Liver (tissue), 3 donors: ENCODE measurements around the gene SCP2.

Experiments
- EGR1 ChIP-seq, 2 donors: IDR thresholded peaks; 2 replicates each; pipeline ENCODE4 v1.6.1; 2016 to 2018; ENCODE audit warnings: antibody characterized with exemption in 2 of 2, low read depth in 2 of 2
- JUND ChIP-seq, 2 donors: IDR thresholded peaks; 2 replicates each; pipeline ENCODE4 v1.6.1; 2016; ENCODE audit warnings: antibody characterized with exemption in 2 of 2
- TF ChIP-seq, protein P1 (sequence below): IDR thresholded peaks from 2 replicates; pipeline ENCODE4 v1.6.1; 2016; ENCODE audit warnings: antibody characterized with exemption
- TF ChIP-seq, protein P2 (sequence below): IDR thresholded peaks from 2 replicates; pipeline ENCODE4 v1.6.1; 2016; ENCODE audit warnings: antibody characterized with exemption, mild to moderate bottlenecking
- TF ChIP-seq, protein P3 (sequence below): fragments of 150-350 bp; IDR thresholded peaks from 2 replicates; pipeline ENCODE4 v1.5.1; 2017; ENCODE audit warnings: improper control_type of control experiment, low read depth, low read length; ENCODE audit not compliant: missing input control
- donor health status: healthy.
- donor health status: healthy.

DNA sequence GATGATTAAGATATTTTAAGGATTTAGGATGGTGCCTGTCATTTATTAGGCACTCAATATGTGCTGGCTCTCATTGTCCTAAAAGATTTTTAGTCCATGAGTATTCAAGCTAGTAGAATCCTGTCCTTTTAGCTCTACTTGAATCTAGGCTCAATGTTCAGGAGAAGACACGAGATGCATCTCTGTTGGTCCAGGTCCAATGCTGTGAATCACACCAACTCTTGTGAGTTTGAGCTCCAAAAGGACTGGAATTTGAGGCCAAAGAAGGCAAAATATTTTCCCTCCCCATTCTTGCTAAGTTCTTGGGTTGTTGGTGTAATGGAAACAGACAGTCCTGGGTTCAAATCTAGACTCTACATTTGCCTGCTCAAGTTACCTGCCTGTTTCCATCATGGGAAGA is 133.5 kb downstream of the SCP2 start:
- TF ChIP-seq, protein P1, sequence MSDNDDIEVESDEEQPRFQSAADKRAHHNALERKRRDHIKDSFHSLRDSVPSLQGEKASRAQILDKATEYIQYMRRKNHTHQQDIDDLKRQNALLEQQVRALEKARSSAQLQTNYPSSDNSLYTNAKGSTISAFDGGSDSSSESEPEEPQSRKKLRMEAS, result no peak
- TF ChIP-seq, protein P2, sequence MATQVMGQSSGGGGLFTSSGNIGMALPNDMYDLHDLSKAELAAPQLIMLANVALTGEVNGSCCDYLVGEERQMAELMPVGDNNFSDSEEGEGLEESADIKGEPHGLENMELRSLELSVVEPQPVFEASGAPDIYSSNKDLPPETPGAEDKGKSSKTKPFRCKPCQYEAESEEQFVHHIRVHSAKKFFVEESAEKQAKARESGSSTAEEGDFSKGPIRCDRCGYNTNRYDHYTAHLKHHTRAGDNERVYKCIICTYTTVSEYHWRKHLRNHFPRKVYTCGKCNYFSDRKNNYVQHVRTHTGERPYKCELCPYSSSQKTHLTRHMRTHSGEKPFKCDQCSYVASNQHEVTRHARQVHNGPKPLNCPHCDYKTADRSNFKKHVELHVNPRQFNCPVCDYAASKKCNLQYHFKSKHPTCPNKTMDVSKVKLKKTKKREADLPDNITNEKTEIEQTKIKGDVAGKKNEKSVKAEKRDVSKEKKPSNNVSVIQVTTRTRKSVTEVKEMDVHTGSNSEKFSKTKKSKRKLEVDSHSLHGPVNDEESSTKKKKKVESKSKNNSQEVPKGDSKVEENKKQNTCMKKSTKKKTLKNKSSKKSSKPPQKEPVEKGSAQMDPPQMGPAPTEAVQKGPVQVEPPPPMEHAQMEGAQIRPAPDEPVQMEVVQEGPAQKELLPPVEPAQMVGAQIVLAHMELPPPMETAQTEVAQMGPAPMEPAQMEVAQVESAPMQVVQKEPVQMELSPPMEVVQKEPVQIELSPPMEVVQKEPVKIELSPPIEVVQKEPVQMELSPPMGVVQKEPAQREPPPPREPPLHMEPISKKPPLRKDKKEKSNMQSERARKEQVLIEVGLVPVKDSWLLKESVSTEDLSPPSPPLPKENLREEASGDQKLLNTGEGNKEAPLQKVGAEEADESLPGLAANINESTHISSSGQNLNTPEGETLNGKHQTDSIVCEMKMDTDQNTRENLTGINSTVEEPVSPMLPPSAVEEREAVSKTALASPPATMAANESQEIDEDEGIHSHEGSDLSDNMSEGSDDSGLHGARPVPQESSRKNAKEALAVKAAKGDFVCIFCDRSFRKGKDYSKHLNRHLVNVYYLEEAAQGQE, result no peak
- TF ChIP-seq, protein P3, sequence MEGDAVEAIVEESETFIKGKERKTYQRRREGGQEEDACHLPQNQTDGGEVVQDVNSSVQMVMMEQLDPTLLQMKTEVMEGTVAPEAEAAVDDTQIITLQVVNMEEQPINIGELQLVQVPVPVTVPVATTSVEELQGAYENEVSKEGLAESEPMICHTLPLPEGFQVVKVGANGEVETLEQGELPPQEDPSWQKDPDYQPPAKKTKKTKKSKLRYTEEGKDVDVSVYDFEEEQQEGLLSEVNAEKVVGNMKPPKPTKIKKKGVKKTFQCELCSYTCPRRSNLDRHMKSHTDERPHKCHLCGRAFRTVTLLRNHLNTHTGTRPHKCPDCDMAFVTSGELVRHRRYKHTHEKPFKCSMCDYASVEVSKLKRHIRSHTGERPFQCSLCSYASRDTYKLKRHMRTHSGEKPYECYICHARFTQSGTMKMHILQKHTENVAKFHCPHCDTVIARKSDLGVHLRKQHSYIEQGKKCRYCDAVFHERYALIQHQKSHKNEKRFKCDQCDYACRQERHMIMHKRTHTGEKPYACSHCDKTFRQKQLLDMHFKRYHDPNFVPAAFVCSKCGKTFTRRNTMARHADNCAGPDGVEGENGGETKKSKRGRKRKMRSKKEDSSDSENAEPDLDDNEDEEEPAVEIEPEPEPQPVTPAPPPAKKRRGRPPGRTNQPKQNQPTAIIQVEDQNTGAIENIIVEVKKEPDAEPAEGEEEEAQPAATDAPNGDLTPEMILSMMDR, result no peak
- TF ChIP-seq JUND (IDR thresholded peaks at IDR 0.05) (no peak), EGR1 (IDR thresholded peaks at IDR 0.05; ENCODE audit: low read depth in 2 of 2) (no peak)
